ENCODE results near the gene TLR10.
"Not testable (repeated sequence)": the region's sequence is repeated elsewhere in the genome, so short reads cannot be mapped to it uniquely, and the experiment has no call there.

Gene TLR10

GRCh38 chr4:38800366-38800765 lies 17.6 kb upstream of the TLR10 start:
- no peak for DNase-seq

GRCh38 chr4:38795087-38795486 lies 12.3 kb upstream of the TLR10 start:
- no peak for DNase-seq

DNA sequence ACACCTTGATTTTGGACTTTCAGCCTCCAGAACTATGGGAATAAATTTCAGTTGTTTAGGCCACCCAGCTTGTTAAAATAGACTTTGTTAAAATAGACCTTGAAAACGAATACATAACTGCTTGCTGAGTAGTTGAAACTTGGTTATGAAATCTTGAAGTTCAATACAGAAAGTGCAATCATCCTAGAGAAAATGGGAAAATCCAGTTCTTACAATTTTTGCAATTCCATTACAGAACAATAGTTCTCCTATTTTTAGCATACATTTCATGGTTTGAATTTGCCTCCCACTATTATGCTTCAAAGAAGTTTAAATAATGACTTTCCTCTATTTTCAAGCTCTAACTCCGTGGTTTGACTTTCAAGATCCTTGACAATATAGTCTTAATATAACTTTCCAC lies 11.3 kb upstream of the TLR10 start:
- DNase-seq, result no peak

GRCh38 chr4:38791010-38791409 lies 8.2 kb upstream of the TLR10 start:
- no peak for DNase-seq

- no peak for DNase-seq
These were observed 5.5 kb upstream of the TLR10 start for GRCh38 chr4:38788317-38788716.

GRCh38 chr4:38787693-38788092 lies 4.9 kb upstream of the TLR10 start:
- no peak for DNase-seq

GRCh38 chr4:38785901-38786402 lies 3.2 kb upstream of the TLR10 start:
- no peak for DNase-seq

DNA sequence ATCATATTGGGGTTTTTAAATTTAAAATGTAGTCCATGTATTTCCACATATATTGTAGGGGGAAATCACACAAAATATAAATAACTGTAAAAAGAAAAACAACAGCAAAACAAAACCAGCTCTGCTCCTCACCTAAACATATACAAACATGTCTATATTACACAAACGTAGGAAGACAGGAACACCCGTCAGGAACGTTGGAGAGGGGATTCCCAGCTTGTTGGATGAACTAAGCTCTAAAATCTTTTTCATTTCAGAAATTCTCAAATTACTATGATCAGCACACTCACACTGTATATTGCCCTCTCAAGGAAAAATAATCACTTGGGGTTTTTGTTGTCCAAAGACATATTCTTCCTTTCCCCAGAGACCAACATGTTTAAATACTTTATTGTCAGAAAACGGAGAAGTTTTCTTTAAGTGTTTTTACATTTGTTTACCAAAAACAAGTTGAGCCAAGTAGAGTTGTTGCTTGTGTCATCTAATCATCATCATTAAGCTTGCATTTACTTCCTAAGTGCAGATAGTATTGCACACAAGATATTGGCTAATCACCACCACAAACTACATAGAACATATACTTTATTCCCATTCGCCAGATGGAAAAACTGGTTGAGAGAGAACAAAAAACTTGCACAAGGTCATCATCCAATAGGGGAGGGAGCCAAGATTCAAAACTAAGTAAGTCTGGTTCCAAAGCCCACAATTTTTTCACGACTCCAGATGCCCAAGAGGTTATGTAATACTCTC lies 2.4 kb upstream of the TLR10 start:
- no peak for DNase-seq

DNA sequence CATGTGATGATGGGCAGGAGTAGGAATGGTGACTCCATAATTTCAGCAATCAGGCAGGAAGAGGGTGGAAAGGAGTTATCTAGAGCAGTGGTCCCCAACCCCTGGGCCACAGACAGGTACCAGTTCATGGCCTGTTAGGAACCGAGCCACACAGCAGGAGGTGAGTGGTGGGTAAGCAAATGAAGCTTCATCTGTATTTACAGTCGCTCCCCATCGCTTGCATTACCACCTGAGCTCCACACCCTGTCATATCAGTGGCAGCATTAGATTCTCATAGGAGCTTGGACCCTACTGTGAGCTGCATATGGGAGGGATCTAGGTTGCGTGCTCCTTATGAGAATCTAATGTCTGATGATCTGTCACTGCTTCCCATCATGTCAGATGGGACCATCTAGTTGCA lies 1.4 kb upstream of the TLR10 start:
- no peak for DNase-seq

DNA sequence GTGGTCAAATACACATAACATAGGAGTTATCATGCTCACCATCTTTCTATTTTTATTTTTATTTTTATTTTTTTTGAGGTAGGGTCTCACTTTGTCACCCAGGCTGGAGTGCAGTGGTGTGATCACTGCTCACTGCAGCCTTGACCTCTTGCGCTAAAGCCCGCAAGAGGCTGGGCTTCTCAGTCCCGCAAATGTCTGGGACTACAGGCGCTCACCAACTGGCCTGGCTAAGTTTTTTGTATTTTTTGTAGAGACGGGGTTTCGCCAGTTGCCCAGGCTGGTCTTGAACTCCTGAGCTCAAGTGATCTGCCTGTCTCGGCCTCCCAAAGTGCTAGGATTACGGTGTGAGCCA lies 295 bp upstream of the TLR10 start:
- DNase-seq, result no peak

- DNase-seq, result no peak
These were observed 932 bp downstream of the TLR10 start for GRCh38 chr4:38781854-38782261.

DNA sequence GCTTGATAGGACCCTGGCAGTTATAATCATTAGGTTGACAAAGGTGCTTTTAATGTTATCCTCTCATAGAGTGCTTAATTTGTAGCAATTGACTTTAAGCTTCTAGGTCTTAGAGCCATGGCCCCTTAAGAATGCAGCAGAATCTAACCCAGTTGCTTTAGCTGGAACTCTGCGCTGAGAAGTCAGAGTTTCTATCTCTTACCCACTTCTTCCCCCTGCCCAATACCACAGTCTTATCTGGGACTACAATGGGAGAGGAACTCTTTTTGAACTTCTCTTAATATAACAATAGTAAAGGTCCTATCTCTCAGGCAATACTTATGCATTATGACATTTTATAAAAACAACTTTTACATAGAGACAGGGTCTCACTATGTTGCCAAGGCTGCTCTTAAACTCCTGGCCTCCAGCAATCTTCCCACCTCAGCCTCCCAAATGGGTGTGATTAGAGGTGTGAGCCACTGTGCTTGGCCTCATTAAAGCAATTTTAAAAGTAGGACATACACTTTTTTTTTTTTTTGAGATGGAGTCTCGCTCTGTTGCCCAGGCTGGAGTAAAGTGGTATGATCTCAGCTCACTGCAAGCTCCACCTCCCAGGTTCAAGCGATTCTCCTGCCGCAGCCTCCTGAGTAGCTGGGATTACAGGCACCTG lies 1.8 kb downstream of the TLR10 start:
- no peak for DNase-seq

GRCh38 chr4:38779790-38780189 lies 3.0 kb downstream of the TLR10 start:
- no peak for DNase-seq

- DNase-seq, result not testable (repeated sequence)
These were observed 4.9 kb downstream of the TLR10 start for GRCh38 chr4:38777925-38778324.

DNA sequence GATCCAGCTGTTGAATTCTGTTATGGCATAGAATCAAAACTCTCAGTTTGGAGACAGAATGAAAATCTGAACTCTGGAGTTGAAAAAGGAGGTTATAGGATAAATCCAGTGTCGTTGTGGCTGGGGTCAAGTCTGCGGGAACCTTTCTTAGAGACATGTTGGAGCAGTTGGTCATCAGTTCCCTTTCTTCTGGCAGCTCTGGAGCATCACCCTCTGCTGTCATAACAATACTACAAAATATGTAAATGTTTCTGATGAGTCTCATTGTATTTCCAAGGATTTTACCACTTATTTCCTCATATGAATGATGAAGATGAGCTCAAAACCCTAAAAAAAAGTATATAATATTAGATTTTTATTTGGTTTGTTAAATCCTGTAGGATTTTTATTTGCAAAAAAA lies 7.5 kb downstream of the TLR10 start:
- DNase-seq, result no peak

DNA sequence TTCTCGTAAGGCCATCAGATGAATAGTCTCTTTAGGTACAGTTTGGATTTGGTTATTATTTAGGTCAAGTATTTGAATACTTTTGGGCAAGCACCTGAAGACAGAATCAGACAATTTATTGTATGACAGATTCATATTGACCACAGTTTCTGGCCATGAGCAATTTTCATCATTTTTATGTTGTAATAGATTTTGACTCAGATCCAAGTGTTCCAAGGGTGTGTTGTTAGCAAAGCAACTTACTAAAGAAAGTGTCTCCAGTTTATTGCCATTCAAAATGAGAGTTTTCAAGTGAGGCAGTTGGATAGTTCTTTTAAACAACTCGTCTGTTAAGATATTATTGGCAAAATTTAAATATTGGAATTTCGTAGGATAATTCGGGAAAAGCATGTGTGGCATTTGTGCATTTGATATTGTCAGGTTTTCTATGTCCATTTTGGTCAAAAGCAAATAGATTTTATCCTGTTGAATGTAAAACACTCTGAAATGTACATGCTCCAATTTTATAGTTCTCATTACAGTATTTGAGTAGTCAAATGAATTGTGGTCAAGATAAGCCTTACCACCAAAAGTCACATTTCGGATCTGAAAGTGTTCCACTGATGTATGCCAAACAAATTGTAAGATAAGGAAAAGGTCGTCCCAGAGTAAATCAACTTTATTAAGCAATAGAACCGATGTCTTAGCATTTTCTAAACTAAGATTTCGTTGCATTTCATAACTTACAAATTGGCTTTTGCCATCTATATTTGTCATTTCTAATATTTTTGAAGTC lies 8.4 kb downstream of the TLR10 start:
- no peak for DNase-seq

GRCh38 chr4:38770281-38770680 lies 12.5 kb downstream of the TLR10 start:
- not testable (repeated sequence) for DNase-seq

DNA sequence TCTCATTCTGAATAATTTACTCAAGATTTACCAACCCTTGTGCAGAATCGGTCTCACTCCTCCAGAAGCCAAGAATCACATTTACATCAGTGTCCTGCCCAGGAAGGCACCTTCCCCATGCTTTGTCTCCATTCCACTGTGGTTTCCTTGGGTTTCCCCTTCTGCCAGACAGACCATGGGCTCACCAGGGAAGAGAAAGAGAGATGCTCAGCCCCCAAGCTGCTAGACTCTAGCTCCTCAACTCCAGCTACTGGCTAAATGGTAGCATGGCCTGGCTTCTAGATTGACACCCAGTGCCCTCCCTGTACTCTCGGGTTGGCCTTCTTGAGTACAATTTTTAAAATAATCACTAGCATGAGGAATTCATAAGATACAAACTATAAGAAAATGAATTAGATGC lies 12.9 kb downstream of the TLR10 start:
- no peak for DNase-seq

DNA sequence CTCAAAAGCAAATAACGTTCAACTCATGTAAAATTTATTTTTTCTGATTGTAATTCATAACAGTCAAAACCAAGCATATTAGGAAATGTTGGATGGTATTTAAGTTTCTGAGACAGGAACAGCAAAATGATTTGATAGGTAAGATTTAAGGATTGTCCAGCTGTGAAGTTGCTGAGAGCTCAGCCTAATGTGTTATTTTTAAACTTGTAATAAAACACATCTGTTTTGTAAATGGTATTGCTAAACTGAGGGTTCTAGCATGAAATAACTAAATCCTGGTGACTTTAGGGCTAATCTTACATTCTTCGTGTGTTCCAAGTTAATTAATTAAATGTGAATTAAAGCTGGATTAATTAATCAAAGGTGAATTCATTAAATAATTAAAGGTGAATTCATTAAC lies 13.3 kb downstream of the TLR10 start:
- DNase-seq, result no peak

DNA sequence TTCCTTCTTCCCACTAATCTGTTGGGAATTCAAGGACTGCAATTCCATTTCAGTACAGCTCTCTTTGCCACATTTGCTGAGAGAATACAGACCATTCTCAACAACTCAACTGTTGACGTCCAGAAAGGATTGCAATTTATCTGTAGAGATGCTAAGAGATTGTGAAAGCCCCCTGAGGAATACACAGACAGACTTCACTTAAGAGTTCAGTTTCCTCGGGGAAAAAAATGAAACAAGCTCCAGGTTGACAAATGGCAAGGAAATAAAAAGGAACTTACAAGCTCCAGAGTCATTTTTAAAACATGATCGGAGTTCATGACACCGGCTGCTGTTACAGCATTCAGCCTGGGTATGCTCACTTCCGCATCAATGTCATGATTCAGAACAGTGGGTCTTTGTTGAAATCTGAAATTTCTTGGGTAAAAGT lies 13.8 kb downstream of the TLR10 start:
- DNase-seq, result no peak

GRCh38 chr4:38766940-38767339 lies 15.8 kb downstream of the TLR10 start:
- DNase-seq, result not testable (repeated sequence)

- no peak for DNase-seq
These were observed 17.4 kb downstream of the TLR10 start for GRCh38 chr4:38765382-38765781.

DNA sequence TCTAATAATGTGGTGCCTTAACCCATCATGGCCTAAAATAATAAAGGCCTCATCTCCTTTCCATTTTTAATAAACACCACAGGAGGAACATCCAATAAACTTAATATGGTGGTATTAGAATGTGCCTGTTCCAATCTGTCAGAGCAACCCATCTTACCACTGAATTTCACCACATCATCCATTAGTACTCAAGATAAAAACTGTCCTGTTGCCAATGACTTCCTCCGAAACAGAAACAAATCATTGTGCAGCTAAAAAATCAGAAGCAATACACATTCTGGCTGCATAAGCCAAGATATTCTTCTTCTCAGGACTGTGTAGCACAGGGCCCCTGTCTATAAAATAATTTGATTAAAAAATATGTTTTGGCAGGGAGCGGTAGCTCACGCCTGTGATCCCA lies 18.5 kb downstream of the TLR10 start:
- no peak for DNase-seq

GRCh38 chr4:38762560-38762959 lies 20.2 kb downstream of the TLR10 start:
- DNase-seq, result no peak
